Activated CD4-positive, alpha-beta T cell treated with anti-CD3 and anti-CD28 coated beads, Interleukin-2, amount 10 ng/mL, durations not matched to agents 7 days and 5 days (primary cell): ENCODE measurements around the gene TLL2. TPM values are rescaled to one million over a fixed set of nuclear protein-coding genes. Genes with fewer than 3 reads are reported as not detected.

Experiments
- CTCF ChIA-PET: fragments of 350-600 bp; sonication (Branson Sonifier 250); formaldehyde crosslinking; loops from one replicate; lab custom pipeline; 2021; ENCODE audit warnings: antibody characterized with exemption; lab: Charles Lee
- POLR2A ChIA-PET: fragments of 350-600 bp; sonication (Branson Sonifier 250); formaldehyde crosslinking; loops from one replicate; lab custom pipeline; 2021; ENCODE audit warnings: antibody characterized with exemption; lab: Charles Lee
- DNase-seq: peaks from one replicate; pipeline ENCODE4 v3.0.0-alpha.2; 2020
- H3K27ac Mint-ChIP-seq: one replicate; pipeline ENCODE4 v1.8.0; 2021; ENCODE audit warnings: mild to moderate bottlenecking, moderate library complexity, mixed read lengths
- H3K27me3 Mint-ChIP-seq: one replicate; pipeline ENCODE4 v1.8.0; 2021; ENCODE audit warnings: mixed read lengths
- H3K36me3 Mint-ChIP-seq: one replicate; pipeline ENCODE4 v1.8.0; 2021; ENCODE audit warnings: low read depth, mixed read lengths
- H3K4me1 Mint-ChIP-seq: one replicate; pipeline ENCODE4 v1.8.0; 2021; ENCODE audit warnings: mixed read lengths
- H3K4me3 Mint-ChIP-seq: one replicate; pipeline ENCODE4 v1.8.0; 2021; ENCODE audit warnings: mild to moderate bottlenecking, moderate library complexity, mixed read lengths
- H3K9me3 Mint-ChIP-seq: one replicate; pipeline ENCODE4 v1.8.0; 2021; ENCODE audit warnings: mixed read lengths
- total RNA-seq, 2 experiments: library from RNA; stranded (reverse); gene quantifications; one replicate each; pipeline ENCODE4 v1.2.3, GENCODE V29; 2021

The TLL2 gene
- total RNA-seq, 2 experiments from 2014 or later: 0.17 TPM; not detected in 1

GRCh38 chr10:96529634-96530279 is 16.0 kb upstream of the TLL2 start:
- ChIA-PET CTCF (interaction anchor here (0.7 kb wide), 1 partner anchor 298 kb away, joined by 3 read pairs; no protein-coding TSS in a partner anchor), POLR2A (no interaction called here)
- peaks cover 35% of the 10 kb centered on the region for H3K36me3 Mint-ChIP-seq
- H3K27ac Mint-ChIP-seq: no peak overlapping the region
- no peak for DNase-seq
- H3K9me3 Mint-ChIP-seq: no peaks in the 10 kb centered on the region
- no peaks in the 10 kb centered on the region for H3K27me3 Mint-ChIP-seq
- no peak overlapping the region for H3K4me3 Mint-ChIP-seq
- no peaks in the 10 kb centered on the region for H3K4me1 Mint-ChIP-seq

- H3K9me3 Mint-ChIP-seq: no peaks in the 10 kb centered on the region
- POLR2A ChIA-PET: no interaction called here
- DNase-seq: no peak
- no peaks in the 10 kb centered on the region for H3K27me3 Mint-ChIP-seq
- no peak overlapping the region for H3K4me3 Mint-ChIP-seq
- H3K4me1 Mint-ChIP-seq: no peaks in the 10 kb centered on the region
- CTCF ChIA-PET: no interaction called here
- H3K36me3 Mint-ChIP-seq: peaks cover 40% of the 10 kb centered on the region
- H3K27ac Mint-ChIP-seq: no peak overlapping the region
These were observed 11.0 kb upstream of the TLL2 start for GRCh38 chr10:96524741-96525140.

GRCh38 chr10:96517284-96517683 is 3.6 kb upstream of the TLL2 start:
- H3K36me3 Mint-ChIP-seq: peaks cover 32% of the 10 kb centered on the region
- DNase-seq: no peak
- H3K4me1 Mint-ChIP-seq: peaks cover 12% of the 10 kb centered on the region
- H3K4me3 Mint-ChIP-seq: no peak overlapping the region
- CTCF ChIA-PET: interaction anchor here (0.6 kb wide), 1 partner anchor 535 kb away, joined by 3 read pairs; no protein-coding TSS in a partner anchor
- H3K9me3 Mint-ChIP-seq: no peaks in the 10 kb centered on the region
- H3K27me3 Mint-ChIP-seq: peaks cover 37% of the 10 kb centered on the region
- H3K27ac Mint-ChIP-seq: no peak overlapping the region
- POLR2A ChIA-PET: no interaction called here

- no peak for DNase-seq
- CTCF ChIA-PET: interaction anchor here (1.6 kb wide), 1 partner anchor 40 kb away, joined by 3 read pairs; no protein-coding TSS in a partner anchor
- Mint-ChIP-seq H3K27me3 (peaks cover 46% of the 10 kb centered on the region), H3K4me1 (peaks cover 17% of the 10 kb centered on the region), H3K4me3 (no peak overlapping the region), H3K27ac (no peak overlapping the region), H3K9me3 (no peaks in the 10 kb centered on the region), H3K36me3 (peaks cover 28% of the 10 kb centered on the region)
- POLR2A ChIA-PET: no interaction called here
These were observed 2.6 kb upstream of the TLL2 start for GRCh38 chr10:96516337-96516736.

- DNase-seq: peak; percentile 37
- peaks cover 61% of the 10 kb centered on the region for H3K27me3 Mint-ChIP-seq
- POLR2A ChIA-PET: no interaction called here
These were observed 425 bp downstream of the TLL2 start for GRCh38 chr10:96513305-96513697.

GRCh38 chr10:96512524-96513304 is 1.0 kb downstream of the TLL2 start:
- Mint-ChIP-seq H3K4me1 (peaks cover 17% of the 10 kb centered on the region), H3K4me3 (peak overlapping the region; percentile 64), H3K27ac (no peak overlapping the region), H3K9me3 (no peaks in the 10 kb centered on the region), H3K36me3 (peaks cover 9% of the 10 kb centered on the region), H3K27me3 (peaks cover 61% of the 10 kb centered on the region)
- POLR2A ChIA-PET: no interaction called here
- CTCF ChIA-PET: interaction anchor here (2.4 to 2.6 kb wide), 2 partner anchors 22 kb away, joined by 8 to 11 read pairs; no protein-coding TSS in a partner anchor
- no peak for DNase-seq

More at GRCh38 chr10:96513305-96513697, 425 bp downstream of the TLL2 start:
- Mint-ChIP-seq H3K4me3 (peak overlapping the region; percentile 64), H3K9me3 (no peaks in the 10 kb centered on the region), H3K36me3 (peaks cover 11% of the 10 kb centered on the region), H3K27ac (no peak overlapping the region), H3K4me1 (peaks cover 17% of the 10 kb centered on the region)
- CTCF ChIA-PET: interaction anchor here (1.0 to 2.6 kb wide), 3 partner anchors 15 to 23 kb away, joined by 3 to 11 read pairs (median 8); no protein-coding TSS in a partner anchor

- Mint-ChIP-seq H3K4me3 (no peak overlapping the region), H3K27ac (no peak overlapping the region), H3K4me1 (peaks cover 17% of the 10 kb centered on the region), H3K36me3 (peaks cover 4% of the 10 kb centered on the region), H3K27me3 (peaks cover 49% of the 10 kb centered on the region), H3K9me3 (no peaks in the 10 kb centered on the region)
- ChIA-PET POLR2A (no interaction called here), CTCF (interaction anchor here (0.6 to 1.0 kb wide), 3 partner anchors 141 to 325 kb away, joined by 4 to 7 read pairs (median 6); no protein-coding TSS in a partner anchor)
- peak; percentile 27 for DNase-seq
These were observed 2.4 kb downstream of the TLL2 start for GRCh38 chr10:96511044-96511945.

- H3K36me3 Mint-ChIP-seq: no peaks in the 10 kb centered on the region
- H3K4me1 Mint-ChIP-seq: peaks cover 12% of the 10 kb centered on the region
- H3K9me3 Mint-ChIP-seq: no peaks in the 10 kb centered on the region
- ChIA-PET CTCF (no interaction called here), POLR2A (no interaction called here)
- DNase-seq: no peak
- peaks cover 32% of the 10 kb centered on the region for H3K27me3 Mint-ChIP-seq
- H3K27ac Mint-ChIP-seq: no peak overlapping the region
- H3K4me3 Mint-ChIP-seq: no peak overlapping the region
These were observed 4.6 kb downstream of the TLL2 start for GRCh38 chr10:96509017-96509641.

- Mint-ChIP-seq H3K27me3 (peaks cover 21% of the 10 kb centered on the region), H3K27ac (no peak overlapping the region), H3K4me3 (no peak overlapping the region), H3K36me3 (no peaks in the 10 kb centered on the region), H3K9me3 (no peaks in the 10 kb centered on the region), H3K4me1 (peaks cover 2% of the 10 kb centered on the region)
- CTCF ChIA-PET: no interaction called here
- POLR2A ChIA-PET: no interaction called here
- DNase-seq: no peak
These were observed 6.7 kb downstream of the TLL2 start for GRCh38 chr10:96507044-96507443.

GRCh38 chr10:96505150-96506136 is 8.3 kb downstream of the TLL2 start:
- H3K27ac Mint-ChIP-seq: no peak overlapping the region
- no peak for DNase-seq
- H3K36me3 Mint-ChIP-seq: no peaks in the 10 kb centered on the region
- no peak overlapping the region for H3K4me3 Mint-ChIP-seq
- H3K27me3 Mint-ChIP-seq: peaks cover 6% of the 10 kb centered on the region
- ChIA-PET POLR2A (no interaction called here), CTCF (interaction anchor here (0.6 kb wide), 1 partner anchor 1800 kb away, joined by 3 read pairs; no protein-coding TSS in a partner anchor)
- H3K4me1 Mint-ChIP-seq: no peaks in the 10 kb centered on the region
- no peaks in the 10 kb centered on the region for H3K9me3 Mint-ChIP-seq

- CTCF ChIA-PET: interaction anchor here (1.1 kb wide), 2 partner anchors 32 to 101 kb away, joined by 3 to 4 read pairs; no protein-coding TSS in a partner anchor
- H3K36me3 Mint-ChIP-seq: no peaks in the 10 kb centered on the region
- H3K27ac Mint-ChIP-seq: no peak overlapping the region
- H3K4me1 Mint-ChIP-seq: no peaks in the 10 kb centered on the region
- no peaks in the 10 kb centered on the region for H3K9me3 Mint-ChIP-seq
- DNase-seq: no peak
- H3K4me3 Mint-ChIP-seq: no peak overlapping the region
- POLR2A ChIA-PET: no interaction called here
- no peaks in the 10 kb centered on the region for H3K27me3 Mint-ChIP-seq
These were observed 11.0 kb downstream of the TLL2 start for GRCh38 chr10:96502561-96503282.
